NT2/D1 (cell line): ENCODE data around the gene H2AZ2.

Source experiments
- SUZ12 ChIP-seq: IDR thresholded peaks from 2 replicates; pipeline ENCODE4 v1.6.1; 2011; ENCODE audit not compliant: insufficient read length, insufficient read depth; ENCODE audit errors: extremely low read depth
- YY1 ChIP-seq: IDR thresholded peaks from 2 replicates; pipeline ENCODE4 v1.6.1; 2011; ENCODE audit not compliant: insufficient read length, insufficient read depth

GRCh38 chr7:44883961-44884620 lies 36.2 kb upstream of the H2AZ2 start:
- TF ChIP-seq SUZ12 (no peak), YY1 (no peak)
